Stimulated activated CD4-positive, alpha-beta T cell treated with anti-CD3 and anti-CD28 coated beads, Interleukin-1b, Interleukin-23, amount 100 ng/mL, for 1 hour (primary cell): ENCODE data around the gene OR51M1.
"Not testable (repeated sequence)": the region's sequence is repeated elsewhere in the genome, so short reads cannot be mapped to it uniquely, and the experiment has no call there.

Experiments
- DNase-seq, 2 donors: peaks; one replicate each; pipeline ENCODE4 v3.0.0-alpha.2; 2020; ENCODE audit warnings: low read depth in 2 of 2

The OR51M1 gene, protein sequence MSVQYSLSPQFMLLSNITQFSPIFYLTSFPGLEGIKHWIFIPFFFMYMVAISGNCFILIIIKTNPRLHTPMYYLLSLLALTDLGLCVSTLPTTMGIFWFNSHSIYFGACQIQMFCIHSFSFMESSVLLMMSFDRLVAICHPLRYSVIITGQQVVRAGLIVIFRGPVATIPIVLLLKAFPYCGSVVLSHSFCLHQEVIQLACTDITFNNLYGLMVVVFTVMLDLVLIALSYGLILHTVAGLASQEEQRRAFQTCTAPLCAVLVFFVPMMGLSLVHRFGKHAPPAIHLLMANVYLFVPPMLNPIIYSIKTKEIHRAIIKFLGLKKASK

GRCh38 chr11:5383576-5383975 lies at the start of gene OR51M1:
OR51M1 (plus strand) TSS chr11:5383812; CDS start chr11:5389399, 5,587 bp downstream.
- no peak for DNase-seq

DNA sequence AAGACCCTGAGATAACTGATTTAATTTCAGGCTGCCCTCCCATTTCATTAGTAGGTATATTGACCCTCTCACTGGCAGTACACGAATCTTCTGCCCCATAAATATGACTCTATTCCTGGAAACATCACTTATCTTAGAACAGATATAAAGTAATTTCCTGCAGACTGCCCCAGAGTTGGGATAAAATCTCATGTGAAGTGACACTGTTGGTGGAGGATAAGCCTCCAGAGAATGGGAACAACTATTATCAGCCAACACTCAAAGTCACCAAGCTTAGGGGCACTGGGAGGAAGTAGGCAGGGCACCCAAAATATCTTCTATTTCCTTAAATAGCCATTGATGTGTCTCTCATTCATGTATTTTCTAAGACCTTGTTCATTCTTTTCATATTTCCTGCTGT lies 48.4 kb upstream of the OR51M1 start:
- DNase-seq = no peak

- DNase-seq = no peak
These were observed 47.3 kb upstream of the OR51M1 start for GRCh38 chr11:5336331-5336730.

GRCh38 chr11:5337253-5337652 lies 46.4 kb upstream of the OR51M1 start:
- DNase-seq = not testable (repeated sequence)

DNA sequence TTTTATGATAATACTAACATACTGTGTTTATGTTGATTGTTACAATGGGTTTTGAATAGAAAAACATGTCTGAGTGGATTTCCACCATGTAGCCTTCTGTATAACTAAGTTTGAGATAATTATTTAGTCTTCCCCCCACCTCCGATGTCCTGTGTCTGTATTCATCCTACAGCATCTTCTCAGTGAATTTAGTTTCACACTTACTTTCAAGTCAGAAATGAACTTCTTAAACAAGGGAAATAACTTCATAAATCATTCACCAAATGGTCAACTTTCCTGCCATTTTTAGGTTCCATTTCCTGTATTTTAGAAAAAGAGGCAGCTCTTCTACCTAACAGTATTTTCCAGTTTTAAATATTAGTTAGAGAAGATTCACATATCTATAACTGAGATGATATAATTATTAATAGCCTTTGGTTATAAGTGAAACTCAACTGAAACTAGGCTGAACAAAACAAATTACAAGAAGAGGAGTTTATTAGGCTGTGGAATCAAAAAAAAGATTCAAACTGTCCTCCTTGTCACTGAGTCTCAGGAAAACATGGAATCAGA lies 43.8 kb upstream of the OR51M1 start:
- no peak for DNase-seq

DNA sequence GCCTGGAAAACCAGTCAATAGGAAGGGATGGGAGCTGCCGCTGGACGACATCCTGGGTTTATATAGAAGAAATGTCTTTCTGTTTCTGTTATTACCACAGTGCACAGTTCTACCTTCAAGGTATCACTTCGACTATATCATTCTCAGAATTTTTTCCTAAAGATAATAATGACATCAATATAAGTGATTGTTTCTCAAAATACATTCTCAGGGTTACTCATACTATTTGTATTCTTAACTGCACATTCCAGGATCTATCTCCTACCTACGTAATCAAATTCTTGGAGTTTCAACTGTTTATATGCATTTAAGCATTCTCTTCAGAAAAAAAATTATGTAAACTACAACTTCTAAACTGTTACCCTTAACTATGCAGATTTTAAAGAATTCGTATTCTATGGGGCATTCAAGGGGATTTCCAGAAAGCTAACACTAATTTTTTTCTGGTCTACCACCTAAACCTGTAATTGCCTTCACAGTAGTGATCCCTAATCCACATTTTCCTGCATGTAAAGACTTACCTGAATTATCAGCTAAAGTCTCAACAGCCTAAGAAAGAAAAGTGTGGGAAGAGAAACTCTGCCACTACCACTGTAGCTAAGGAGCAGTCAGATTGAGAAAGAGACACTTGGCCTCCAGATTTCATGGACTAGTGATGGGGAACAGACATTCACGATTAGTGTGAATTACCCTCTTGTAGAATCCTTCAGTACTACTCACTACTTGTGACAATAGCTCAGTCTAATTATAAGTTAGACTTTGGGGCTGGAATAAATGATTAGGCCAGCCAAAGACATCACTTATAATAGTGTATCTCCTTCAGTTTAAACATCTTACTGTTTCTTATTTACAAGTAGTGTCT lies 39.9 kb upstream of the OR51M1 start, which contains the start of gene OR51B5:
Gene OR51B5 (minus strand): TSS at position 51 of the 862 bp plus-strand sequence. CDS start 0 bp downstream, at position 51.
- DNase-seq = no peak

DNA sequence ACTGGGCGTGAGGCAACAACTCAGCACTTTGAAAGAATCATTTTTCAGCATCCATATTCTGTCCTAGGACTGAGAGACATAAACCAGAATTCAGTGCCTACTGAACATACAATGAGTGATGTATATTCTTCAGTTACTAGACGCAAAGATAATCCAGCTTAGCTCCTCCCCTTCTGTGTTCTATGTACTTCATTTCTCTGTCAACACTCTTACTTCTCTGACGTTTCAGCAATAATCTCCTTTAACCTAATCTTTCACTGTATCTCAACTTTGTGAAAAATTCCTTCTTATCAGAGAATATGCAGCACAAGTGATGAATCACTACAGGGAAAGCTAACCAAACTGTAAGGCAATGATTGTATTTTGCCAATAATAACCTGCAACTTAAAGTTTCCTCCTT lies 37.8 kb upstream of the OR51M1 start:
- no peak for DNase-seq

DNA sequence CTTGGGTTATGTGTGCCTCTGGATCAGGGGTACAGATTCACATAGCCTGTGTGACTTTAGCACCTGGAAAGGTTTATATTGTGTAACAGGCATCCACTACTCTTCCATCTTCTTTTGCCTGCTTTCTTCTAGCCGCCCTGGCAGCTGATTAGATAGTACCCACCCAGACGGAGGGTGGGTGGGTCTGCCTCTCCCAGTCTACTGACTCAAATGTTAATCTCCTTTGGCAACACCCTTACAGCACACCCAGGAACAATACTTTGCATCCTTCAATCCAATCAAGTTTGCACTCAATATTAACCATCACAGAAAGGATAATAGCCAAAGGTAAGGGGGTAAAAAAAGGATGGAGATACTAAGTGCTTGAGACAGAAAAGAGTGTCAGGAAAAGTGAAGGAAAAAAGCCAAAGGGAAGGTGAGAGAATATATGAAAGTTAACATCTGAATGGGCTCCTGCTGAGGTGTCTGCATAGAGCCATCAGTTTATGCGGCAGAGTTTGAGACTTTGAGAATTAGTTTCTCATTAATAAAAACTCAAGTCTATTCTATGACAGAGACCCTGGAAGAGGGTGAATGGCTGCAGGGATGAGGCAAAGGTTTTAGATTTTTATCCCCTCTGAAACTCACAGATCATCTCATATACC lies 34.9 kb upstream of the OR51M1 start:
- DNase-seq = no peak

DNA sequence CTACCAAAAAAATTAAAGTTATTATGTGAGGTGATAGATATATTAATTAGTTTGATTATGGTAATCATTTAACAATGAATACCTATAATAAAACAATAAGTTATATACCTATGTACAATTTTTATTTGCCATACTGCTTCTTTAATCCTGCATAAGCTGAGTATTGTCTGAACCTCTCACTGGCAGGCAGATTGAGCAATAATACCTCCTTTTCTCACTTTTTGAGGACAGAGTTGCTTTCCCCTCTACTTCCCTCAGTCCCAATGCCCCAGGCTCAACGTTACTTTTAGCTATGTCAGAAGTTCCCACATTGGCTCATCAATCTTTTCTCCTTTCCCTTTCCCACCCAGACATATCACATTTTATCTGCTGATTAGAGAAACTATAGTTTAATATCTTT lies 34.1 kb upstream of the OR51M1 start:
- no peak for DNase-seq

GRCh38 chr11:5351208-5351607 lies 32.4 kb upstream of the OR51M1 start, which contains the start of gene OR51B6:
OR51B6 (plus strand) TSS chr11:5351508; CDS start chr11:5351508, 0 bp downstream.
- DNase-seq = no peak

- not testable (repeated sequence) for DNase-seq
These were observed 27.6 kb upstream of the OR51M1 start for GRCh38 chr11:5356031-5356430.

DNA sequence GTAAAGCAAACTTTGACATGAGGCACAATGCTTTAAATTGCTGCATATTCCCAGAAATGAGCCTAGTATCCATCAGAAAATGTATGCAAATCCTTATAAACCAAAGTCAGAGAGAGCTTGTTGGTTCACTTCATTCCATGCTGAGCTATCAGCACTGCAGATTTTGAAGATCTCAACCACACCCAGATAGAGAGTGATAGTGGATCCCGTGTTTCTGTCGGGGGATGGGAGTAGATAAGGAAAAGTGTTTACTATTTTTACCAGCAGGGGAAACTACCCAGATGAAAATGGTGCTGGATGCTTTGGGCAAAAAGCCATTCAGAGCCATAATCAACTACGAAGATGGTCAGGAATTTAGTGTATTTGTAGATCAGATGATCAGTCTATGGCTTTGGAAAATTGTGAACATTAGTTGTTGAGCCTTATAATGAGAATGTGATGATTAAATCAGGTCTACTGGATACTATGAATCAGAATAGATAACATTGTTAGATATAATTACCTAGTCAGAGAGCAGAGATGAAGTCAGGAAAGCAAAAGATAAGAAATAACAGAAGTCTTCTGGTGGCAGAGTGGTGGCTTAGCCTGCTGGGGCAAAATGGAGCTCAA lies 21.5 kb upstream of the OR51M1 start:
- DNase-seq = no peak

DNA sequence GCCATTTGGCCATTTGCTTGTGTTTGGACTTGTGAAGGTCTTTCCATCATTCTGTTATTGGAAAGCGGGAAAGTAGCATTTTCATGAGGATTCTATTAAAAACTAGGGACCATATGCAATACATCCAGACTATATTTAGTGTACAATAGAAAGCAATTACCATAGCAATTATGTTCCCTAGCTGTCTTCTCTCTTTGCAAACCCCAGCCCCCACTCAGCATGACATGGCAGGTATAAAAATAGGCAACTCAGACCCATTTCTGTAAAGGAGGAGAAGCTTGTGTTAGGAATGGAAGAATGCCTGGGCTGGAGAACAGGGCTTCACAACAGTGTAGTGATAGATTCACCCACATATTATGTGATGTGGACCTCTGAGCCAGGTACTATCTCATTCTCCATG lies 19.9 kb upstream of the OR51M1 start:
- no peak for DNase-seq

GRCh38 chr11:5364214-5364613 lies 19.4 kb upstream of the OR51M1 start:
- DNase-seq = no peak

DNA sequence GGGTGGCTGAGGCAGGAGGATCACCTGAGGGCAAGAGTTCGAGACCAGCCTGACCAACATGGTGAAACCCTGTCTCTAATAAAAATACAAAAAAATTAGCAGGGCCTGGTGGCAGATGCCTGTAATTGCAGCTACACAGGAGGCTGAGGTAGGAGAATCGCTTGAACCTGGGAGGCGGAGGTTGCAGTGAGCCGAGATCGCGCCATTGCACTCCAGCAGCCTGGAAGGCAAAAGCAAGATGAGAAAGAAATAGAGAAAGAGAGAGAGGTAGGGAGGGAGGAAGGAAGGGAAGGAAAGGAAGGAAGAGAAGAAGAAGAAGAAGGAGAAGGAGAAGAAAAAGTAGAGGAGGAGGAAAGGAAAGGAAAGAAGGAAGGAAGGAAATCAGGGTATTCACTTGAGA lies 17.2 kb upstream of the OR51M1 start:
- DNase-seq = not testable (repeated sequence)

GRCh38 chr11:5366856-5367255 lies 16.8 kb upstream of the OR51M1 start:
- DNase-seq = no peak

- DNase-seq = no peak
These were observed 16.1 kb upstream of the OR51M1 start for GRCh38 chr11:5367448-5368074.

DNA sequence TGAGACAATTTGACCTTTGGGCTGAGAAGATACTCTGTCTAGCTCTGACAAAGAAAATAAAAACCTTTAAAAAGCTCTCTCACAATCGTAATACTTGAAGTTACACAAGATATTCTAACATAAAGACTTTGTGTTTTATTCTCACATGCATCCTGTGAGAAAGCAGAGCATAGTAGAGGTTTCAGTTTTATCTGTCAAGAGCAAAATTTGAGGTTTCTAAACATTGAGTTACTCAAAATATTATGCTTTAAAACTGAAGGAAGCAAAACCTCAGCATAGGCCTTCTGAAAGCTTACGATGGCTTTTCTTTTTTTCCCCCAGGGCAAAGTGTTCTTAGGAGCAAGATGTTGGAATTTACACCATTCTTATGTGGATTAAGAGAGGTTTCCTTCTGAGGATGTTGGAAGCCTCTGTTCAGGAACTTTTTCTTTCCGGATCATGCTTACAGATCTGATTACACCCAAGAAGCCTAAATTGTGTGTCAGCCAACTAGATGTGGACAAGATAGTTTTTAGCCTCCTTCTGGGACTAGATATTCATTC lies 15.0 kb upstream of the OR51M1 start:
- DNase-seq = no peak

GRCh38 chr11:5369789-5370188 lies 13.8 kb upstream of the OR51M1 start:
- DNase-seq = no peak

DNA sequence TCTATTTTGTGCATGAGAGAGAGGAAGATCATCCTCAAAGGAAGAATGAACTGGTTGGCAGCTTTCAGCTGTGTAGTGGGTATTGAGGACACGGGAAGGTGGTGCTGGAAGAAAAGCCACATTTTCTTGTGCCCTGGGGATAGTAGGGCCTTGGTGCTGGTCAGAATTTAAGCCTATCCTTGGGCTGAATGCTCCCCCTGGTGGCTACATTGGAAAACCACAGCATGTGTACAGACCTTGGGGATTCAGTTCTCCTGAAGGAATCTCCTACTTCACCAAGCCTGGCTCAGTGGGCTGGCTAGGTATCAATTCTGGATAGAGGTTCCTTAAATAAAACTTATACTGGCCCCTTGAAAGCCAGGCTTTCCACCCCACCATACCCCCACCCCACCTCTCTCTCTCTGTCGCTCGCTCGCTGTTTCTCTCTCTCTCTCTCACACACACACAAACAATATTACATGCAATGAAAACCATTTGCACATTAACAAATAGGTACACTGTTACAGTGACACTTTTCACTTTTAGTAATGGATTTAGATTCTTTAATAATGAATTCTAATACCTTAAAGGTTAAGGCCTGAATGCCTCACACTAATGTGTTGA lies 2.8 kb upstream of the OR51M1 start:
- no peak for DNase-seq
